Gastroesophageal sphincter (tissue), 4 donors: Measurements from ENCODE around the gene AQP10. TPM values are rescaled to one million over a fixed set of nuclear protein-coding genes. Genes with fewer than 3 reads are reported as not detected.

Source experiments
- ATAC-seq: fragments of 150-250 bp; one replicate; pipeline ENCODE4 v1.9.1; 2016; ENCODE audit warnings: mild to moderate bottlenecking, moderate library complexity
- H3K27ac ChIP-seq, 4 donors: fragments of 200-600 bp; sonication (generic) in 3 of 4; 1 replicate in 3 of 4; 2 replicates in 1 of 4; pipeline ENCODE4 v1.5.1; 2016 to 2019
- H3K27me3 ChIP-seq: fragments of 200-600 bp; sonication (generic); one replicate; pipeline ENCODE4 v1.5.1; 2019
- H3K36me3 ChIP-seq, 2 donors: fragments of 200-600 bp; sonication (generic); one replicate each; pipeline ENCODE4 v1.5.1; 2019; ENCODE audit warnings: control low read depth in 1 of 2
- H3K4me1 ChIP-seq, 3 donors: fragments of 200-600 bp; sonication (generic); 1 replicate in 2 of 3; 2 replicates in 1 of 3; pipeline ENCODE4 v1.5.1; 2016 to 2019; ENCODE audit warnings: control low read depth in 2 of 3
- H3K4me3 ChIP-seq, 2 donors: fragments of 200-600 bp; sonication (generic); one replicate each; pipeline ENCODE4 v1.5.1; 2019; ENCODE audit warnings: mild to moderate bottlenecking in 1 of 2, moderate library complexity in 1 of 2
- H3K9me3 ChIP-seq, 3 donors: fragments of 200-600 bp; sonication (generic); one replicate each; pipeline ENCODE4 v1.5.1; 2017 to 2019; ENCODE audit warnings: control low read depth in 2 of 3
- EP300 ChIP-seq: sonication (generic); formaldehyde crosslinking; IDR thresholded peaks from one replicate; pipeline ENCODE4 v1.6.1; 2017; ENCODE audit warnings: antibody characterized with exemption, mild to moderate bottlenecking
- POLR2A ChIP-seq, 2 donors: fragments of 450-650 bp; IDR thresholded peaks; one replicate each; pipeline ENCODE4 v1.6.1; 2017; ENCODE audit warnings: antibody characterized with exemption in 2 of 2, mild to moderate bottlenecking in 2 of 2, moderate library complexity in 1 of 2
- POLR2AphosphoS5 ChIP-seq: sonication (generic); formaldehyde crosslinking; IDR thresholded peaks from one replicate; pipeline ENCODE4 v1.6.1; 2017; ENCODE audit warnings: antibody characterized with exemption
- WGBS, 2 donors: methylation state at CpG; one replicate each; pipeline ENCODE4 v1.1.5; 2018; ENCODE audit warnings: low coverage in 1 of 2; 5-methylcytosine and 5-hydroxymethylcytosine counted together
- total RNA-seq, 4 donors: library from RNA; depleted of rRNA; stranded (reverse); fragments of >200 nt; gene quantifications; one replicate each; pipeline ENCODE4 v1.1.0, GENCODE V29; 2016
- TF ChIP-seq, protein P1 (sequence below), 4 experiments: fragments of 200-600 bp in 2 of 4; fragments of 450-650 bp in 2 of 4; sonication (generic) in 1 of 4; IDR thresholded peaks; one replicate each; pipeline ENCODE4 v1.5.1; 2017 to 2019; ENCODE audit warnings: antibody characterized with exemption in 4 of 4, mild to moderate bottlenecking in 2 of 4, moderate library complexity in 2 of 4

AQP10 gene
- total RNA-seq, 4 donors from 2014 or later = 0.12 to 1.1 TPM; not detected in 2

DNA sequence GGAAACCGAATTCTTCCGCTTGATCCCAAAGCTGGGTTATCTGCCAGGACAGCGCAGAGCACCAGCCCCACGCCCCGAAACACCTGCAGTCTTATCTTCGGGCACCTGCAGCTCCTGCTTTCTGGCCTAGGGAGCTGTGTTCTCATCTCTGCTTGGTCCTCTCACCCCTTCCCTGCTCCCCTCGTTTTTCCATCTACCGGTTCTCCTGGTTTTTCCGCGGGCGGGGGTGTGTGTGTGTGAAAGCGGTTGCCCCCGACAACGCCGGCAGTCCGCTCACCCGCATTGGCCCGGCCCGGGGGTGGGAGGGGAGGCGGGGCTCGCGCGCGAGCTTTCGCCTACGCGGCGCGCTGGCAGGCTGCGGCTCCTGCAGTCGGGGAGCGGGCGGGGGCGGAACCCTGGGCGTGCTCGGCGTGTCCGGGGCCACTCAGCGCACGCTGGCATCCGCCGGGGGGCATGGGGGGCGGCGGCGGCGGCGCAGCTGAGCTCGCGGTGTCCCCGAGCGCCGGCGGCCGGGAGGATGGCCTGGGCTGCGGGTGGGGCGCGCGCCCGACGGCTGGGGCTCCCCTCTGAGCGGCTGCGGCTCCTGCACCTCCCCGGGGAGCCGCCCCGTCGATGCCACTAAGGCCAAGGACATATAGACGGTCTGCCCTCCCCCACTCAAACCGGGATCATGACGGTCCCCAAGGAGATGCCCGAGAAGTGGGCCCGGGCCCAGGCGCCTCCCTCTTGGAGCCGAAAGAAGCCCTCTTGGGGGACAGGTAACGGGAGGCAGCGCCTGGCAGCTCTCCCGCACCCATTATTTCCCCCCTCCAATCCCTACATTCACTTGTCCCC is 7.6 kb downstream of the AQP10 start:
- ATAC-seq = peak; percentile 77
- H3K27me3 ChIP-seq = no peaks in the 10 kb centered on the region
- WGBS, 2 donors = 1 to 9% methylated on average over 12 to 13 of the region's 76 CpGs
- H3K4me3 ChIP-seq = peak overlapping the region; percentile 64 to 99
- TF ChIP-seq EP300 (no peak), POLR2A (IDR thresholded peaks at IDR 0.05) (peak; percentile 32 to 54), POLR2AphosphoS5 (peak; percentile 43)
- TF ChIP-seq, protein P1, sequence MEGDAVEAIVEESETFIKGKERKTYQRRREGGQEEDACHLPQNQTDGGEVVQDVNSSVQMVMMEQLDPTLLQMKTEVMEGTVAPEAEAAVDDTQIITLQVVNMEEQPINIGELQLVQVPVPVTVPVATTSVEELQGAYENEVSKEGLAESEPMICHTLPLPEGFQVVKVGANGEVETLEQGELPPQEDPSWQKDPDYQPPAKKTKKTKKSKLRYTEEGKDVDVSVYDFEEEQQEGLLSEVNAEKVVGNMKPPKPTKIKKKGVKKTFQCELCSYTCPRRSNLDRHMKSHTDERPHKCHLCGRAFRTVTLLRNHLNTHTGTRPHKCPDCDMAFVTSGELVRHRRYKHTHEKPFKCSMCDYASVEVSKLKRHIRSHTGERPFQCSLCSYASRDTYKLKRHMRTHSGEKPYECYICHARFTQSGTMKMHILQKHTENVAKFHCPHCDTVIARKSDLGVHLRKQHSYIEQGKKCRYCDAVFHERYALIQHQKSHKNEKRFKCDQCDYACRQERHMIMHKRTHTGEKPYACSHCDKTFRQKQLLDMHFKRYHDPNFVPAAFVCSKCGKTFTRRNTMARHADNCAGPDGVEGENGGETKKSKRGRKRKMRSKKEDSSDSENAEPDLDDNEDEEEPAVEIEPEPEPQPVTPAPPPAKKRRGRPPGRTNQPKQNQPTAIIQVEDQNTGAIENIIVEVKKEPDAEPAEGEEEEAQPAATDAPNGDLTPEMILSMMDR (IDR thresholded peaks at IDR 0.05) = no peak
- no peaks in the 10 kb centered on the region for H3K9me3 ChIP-seq
- peaks cover 0 to 36% of the 10 kb centered on the region in 2 donors for H3K36me3 ChIP-seq
- peaks cover 6 to 80% (median 29%) of the 10 kb centered on the region in 3 donors for H3K4me1 ChIP-seq
- peak overlapping the region; percentile 93 to 100 (median 98) for H3K27ac ChIP-seq

DNA sequence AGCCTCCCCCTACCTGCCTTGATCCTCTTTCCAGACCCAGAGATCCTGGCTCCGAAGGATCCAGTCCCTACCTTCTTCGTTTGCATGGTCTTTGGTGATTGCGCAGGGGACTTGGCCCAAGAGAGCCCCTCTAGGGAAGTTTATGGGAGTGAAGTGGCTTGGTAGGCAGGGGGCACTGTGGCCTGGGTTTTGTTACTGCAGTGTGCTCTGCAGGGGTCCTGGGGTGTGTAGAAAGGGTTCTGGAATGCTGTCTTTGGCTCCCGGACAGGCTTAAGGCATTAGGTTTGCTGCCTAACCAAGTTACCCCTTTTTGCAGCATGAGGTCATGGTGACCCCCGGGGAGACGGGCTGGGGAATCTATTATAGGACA is 8.2 kb downstream of the AQP10 start:
- TF ChIP-seq, protein P1 (IDR thresholded peaks at IDR 0.05) = peak in 3 of 4 experiments; percentile 18 to 43 (median 32)
- TF ChIP-seq POLR2A (IDR thresholded peaks at IDR 0.05) = no peak
- peaks cover 8 to 85% (median 33%) of the 10 kb centered on the region in 3 donors for H3K4me1 ChIP-seq
- peaks cover 0 to 42% of the 10 kb centered on the region in 2 donors for H3K36me3 ChIP-seq
- H3K9me3 ChIP-seq = no peaks in the 10 kb centered on the region
- WGBS, 2 donors = 20 to 29% methylated on average over 1 to 5 of the region's 6 CpGs
- peak overlapping the region; percentile 64 to 99 for H3K4me3 ChIP-seq
- no peak for ATAC-seq
- H3K27me3 ChIP-seq = no peaks in the 10 kb centered on the region
- peak overlapping the region; percentile 89 to 100 (median 96) for H3K27ac ChIP-seq

DNA sequence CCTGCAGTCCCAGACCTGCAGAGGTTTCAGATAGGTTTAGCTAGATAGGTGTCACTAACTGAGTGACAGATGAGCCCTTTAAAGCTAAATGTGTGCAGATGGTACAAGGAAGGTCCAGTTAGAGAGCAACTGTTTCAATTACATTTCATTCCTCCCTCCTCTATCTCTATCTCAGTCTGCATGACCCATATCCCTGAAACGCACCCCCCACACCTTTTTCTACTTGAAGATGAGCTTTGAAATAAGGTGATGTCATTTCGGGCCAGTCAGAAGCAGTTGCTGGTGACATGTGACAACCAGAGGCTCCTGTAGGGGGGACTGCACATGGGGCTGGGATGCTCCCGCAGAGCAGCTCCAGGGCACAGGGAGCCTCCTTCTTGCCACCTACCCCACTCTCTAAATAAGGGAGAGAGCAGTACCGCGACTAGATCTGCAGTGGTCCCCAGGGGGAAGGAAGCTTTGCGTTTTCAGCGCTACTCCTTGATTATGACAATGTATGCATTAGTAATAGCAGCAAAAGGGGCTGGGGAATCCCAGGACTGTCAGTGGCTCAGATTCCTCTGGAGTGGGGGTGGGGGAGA is 8.7 kb downstream of the AQP10 start:
- no peaks in the 10 kb centered on the region for H3K9me3 ChIP-seq
- ATAC-seq = no peak
- H3K4me1 ChIP-seq = peaks cover 13 to 85% (median 35%) of the 10 kb centered on the region in 3 donors
- TF ChIP-seq POLR2A (IDR thresholded peaks at IDR 0.05) (no peak), POLR2AphosphoS5 (no peak), EP300 (no peak)
- peak overlapping the region; percentile 89 to 100 (median 96) for H3K27ac ChIP-seq
- no peaks in the 10 kb centered on the region for H3K27me3 ChIP-seq
- peak overlapping the region; percentile 64 to 99 for H3K4me3 ChIP-seq
- 54% methylated on average over 3 of the region's 7 CpGs; no CpG with 5 or more reads in 1 of the 2 donors for WGBS, 2 donors
- H3K36me3 ChIP-seq = peaks cover 0 to 47% of the 10 kb centered on the region in 2 donors

DNA sequence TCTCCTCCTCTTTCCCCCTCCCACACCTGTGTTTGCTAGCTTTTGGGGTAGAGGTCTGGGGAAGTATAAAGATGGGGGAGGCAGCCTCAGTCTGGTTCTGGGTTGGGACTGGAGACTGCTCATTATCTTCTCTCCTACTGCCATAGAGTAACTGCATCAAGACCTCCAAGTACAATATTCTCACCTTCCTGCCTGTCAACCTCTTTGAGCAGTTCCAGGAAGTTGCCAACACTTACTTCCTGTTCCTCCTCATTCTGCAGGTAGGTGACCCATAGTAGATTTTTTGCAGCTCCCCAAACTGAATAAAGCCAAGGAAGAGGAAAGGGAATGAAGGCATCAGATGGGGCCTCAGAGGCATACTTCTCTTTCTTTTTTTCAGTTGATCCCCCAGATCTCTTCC is 9.8 kb downstream of the AQP10 start:
- Histone ChIP-seq H3K4me1 (peaks cover 16 to 90% (median 38%) of the 10 kb centered on the region in 3 donors), H3K9me3 (no peaks in the 10 kb centered on the region), H3K36me3 (peaks cover 0 to 54% of the 10 kb centered on the region in 2 donors), H3K4me3 (no peak overlapping the region), H3K27ac (peak overlapping the region in 3 of 4 donors; percentile 93 to 100 (median 98)), H3K27me3 (no peaks in the 10 kb centered on the region)
- TF ChIP-seq, protein P1 (IDR thresholded peaks at IDR 0.05) = no peak
- TF ChIP-seq POLR2AphosphoS5 = no peak
- TF ChIP-seq POLR2A (IDR thresholded peaks at IDR 0.05) = no peak
- no peak for TF ChIP-seq EP300
- no peak for ATAC-seq

DNA sequence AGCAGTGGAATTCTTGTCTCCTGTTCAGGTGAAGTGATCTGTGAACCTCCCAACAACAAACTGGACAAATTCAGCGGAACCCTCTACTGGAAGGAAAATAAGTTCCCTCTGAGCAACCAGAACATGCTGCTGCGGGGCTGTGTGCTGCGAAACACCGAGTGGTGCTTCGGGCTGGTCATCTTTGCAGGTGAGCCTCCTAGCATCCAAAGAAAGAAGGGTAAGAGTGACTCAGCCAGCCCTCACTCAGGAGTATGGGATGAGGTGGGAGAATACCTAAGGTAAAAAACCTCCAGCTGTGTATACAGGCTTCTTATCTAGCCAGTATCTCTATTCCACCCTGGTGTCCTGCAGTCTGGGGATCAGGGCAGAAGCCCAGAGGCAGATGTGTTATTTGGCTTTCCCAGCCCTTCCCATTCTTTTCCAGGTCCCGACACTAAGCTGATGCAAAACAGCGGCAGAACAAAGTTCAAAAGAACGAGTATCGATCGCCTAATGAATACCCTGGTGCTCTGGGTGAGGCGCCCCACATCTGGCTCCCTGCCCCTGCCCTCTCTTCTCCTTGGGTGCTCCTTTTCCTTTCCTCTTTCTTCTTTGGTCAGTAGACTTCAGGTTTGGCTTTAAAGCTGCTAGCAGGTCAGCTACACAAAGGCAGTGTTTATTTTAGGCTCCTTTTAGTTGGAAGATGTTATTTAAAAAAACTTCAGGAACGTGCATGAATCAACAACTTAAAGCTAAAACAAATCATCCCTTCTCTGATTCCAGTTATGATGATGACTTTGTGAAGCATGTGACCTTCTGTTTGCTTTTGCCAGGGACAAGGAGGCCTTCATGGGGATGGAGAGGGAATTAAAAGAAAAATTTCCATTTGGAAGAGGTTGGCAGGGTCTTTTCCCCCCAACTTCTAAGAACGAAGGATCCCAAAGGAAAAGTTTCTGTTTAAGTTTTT is 13.5 kb downstream of the AQP10 start:
- Histone ChIP-seq H3K27me3 (no peaks in the 10 kb centered on the region), H3K9me3 (no peaks in the 10 kb centered on the region), H3K27ac (peak overlapping the region; percentile 75 to 100 (median 92)), H3K4me1 (peaks cover 10 to 61% (median 19%) of the 10 kb centered on the region in 3 donors), H3K4me3 (no peak overlapping the region), H3K36me3 (peaks cover 0 to 90% of the 10 kb centered on the region in 2 donors)
- ATAC-seq = peak; percentile 60
- WGBS, 2 donors = 27 to 48% methylated on average over 8 to 11 of the region's 13 CpGs
- no peak for TF ChIP-seq POLR2A (IDR thresholded peaks at IDR 0.05)
- TF ChIP-seq POLR2AphosphoS5 = peak; percentile 67
